GM12891 (cell line): ENCODE data around the gene GPR18.

Experiments
- POLR2A ChIP-seq: IDR thresholded peaks from 2 replicates; pipeline ENCODE4 v1.6.1; 2011; ENCODE audit warnings: low read depth, low read length, control low read depth
- POLR2AphosphoS5 ChIP-seq: IDR thresholded peaks from 2 replicates; pipeline ENCODE4 v1.6.1; 2011; ENCODE audit warnings: low read depth, low read length, control low read depth

- TF ChIP-seq POLR2AphosphoS5 (0 out of 2 replicates have a peak, but pooled peaks have one; percentile 60), POLR2A (no peak; the same call in 1 of the 2 replicates)
Observed at GRCh38 chr13:99299920-99300341, 41.8 kb upstream of the GPR18 start.
